Endodermal cell (in vitro differentiated cells): ENCODE data around the gene TMEM18. TPM values are rescaled to one million over a fixed set of nuclear protein-coding genes. Genes with fewer than 3 reads are reported as not detected.

Source experiments
- DNase-seq: peaks from one replicate; pipeline ENCODE4 v3.0.0-alpha.2; 2017
- H3K27ac ChIP-seq: 2 replicates; pipeline ENCODE4 v1.5.1; 2013; ENCODE audit warnings: mild to moderate bottlenecking, low read depth, low read length, moderate library complexity
- H3K27me3 ChIP-seq: 2 replicates; pipeline ENCODE4 v1.6.1; 2013; ENCODE audit warnings: mild to moderate bottlenecking, low read length, moderate library complexity; ENCODE audit not compliant: insufficient read depth, control insufficient read depth, poor library complexity, severe bottlenecking
- H3K36me3 ChIP-seq: 2 replicates; pipeline ENCODE4 v1.7.0; 2013; ENCODE audit warnings: mild to moderate bottlenecking, low read length, moderate library complexity; ENCODE audit not compliant: control insufficient read depth, insufficient read depth
- H3K4me1 ChIP-seq: one replicate; pipeline ENCODE4 v1.7.0; 2013; ENCODE audit warnings: low read length; ENCODE audit not compliant: control insufficient read depth, insufficient read depth
- H3K4me3 ChIP-seq: 2 replicates; pipeline ENCODE4 v1.5.1; 2013; ENCODE audit warnings: mild to moderate bottlenecking, low read length, moderate library complexity
- H3K9ac ChIP-seq: 2 replicates; pipeline ENCODE4 v1.6.1; 2013; ENCODE audit warnings: mild to moderate bottlenecking, low read length, moderate library complexity; ENCODE audit not compliant: poor library complexity, severe bottlenecking; ENCODE audit errors: extremely low read depth
- H3K9me3 ChIP-seq: 2 replicates; pipeline ENCODE4 v1.6.1; 2013; ENCODE audit warnings: mild to moderate bottlenecking, low read length, moderate library complexity; ENCODE audit not compliant: control insufficient read depth
- H3K27ac Mint-ChIP-seq: 2 replicates; pipeline ENCODE4 v1.8.0; 2020; ENCODE audit warnings: mixed read lengths
- H3K27me3 Mint-ChIP-seq: 2 replicates; pipeline ENCODE4 v1.8.0; 2021; ENCODE audit warnings: mild to moderate bottlenecking, mixed read lengths; ENCODE audit not compliant: insufficient read depth
- H3K36me3 Mint-ChIP-seq: 2 replicates; pipeline ENCODE4 v1.8.0; 2020; ENCODE audit warnings: low read depth, mixed read lengths
- H3K4me1 Mint-ChIP-seq: 2 replicates; pipeline ENCODE4 v1.8.0; 2020; ENCODE audit warnings: mixed read lengths
- H3K4me3 Mint-ChIP-seq: 2 replicates; pipeline ENCODE4 v1.8.0; 2020; ENCODE audit warnings: mild to moderate bottlenecking, moderate library complexity, mixed read lengths
- H3K9me3 Mint-ChIP-seq: 2 replicates; pipeline ENCODE4 v1.8.0; 2020; ENCODE audit warnings: mild to moderate bottlenecking, mixed read lengths
- WGBS, 2 experiments: methylation state at CpG; one replicate each; pipeline versions ENCODE4 v1.1.5 to v1.1.7; 2013; ENCODE audit warnings: missing lambda C conversion rate in 2 of 2, mixed read lengths in 1 of 2; ENCODE audit not compliant: insufficient coverage in 1 of 2, insufficient read length in 1 of 2; 5-methylcytosine and 5-hydroxymethylcytosine counted together
- total RNA-seq, 2 donors: library from RNA; stranded (reverse); fragmentation: NEBNext Ultra II Directional in 1 of 2; extraction: Animal tissue kit (Norgen Biotek cat#: 25700) in 1 of 2; gene quantifications; 2 replicates in 1 of 2; 3 replicates in 1 of 2; pipeline ENCODE4 v1.2.1, GENCODE V29; 2021
- TF ChIP-seq, protein P1 (sequence below): fragments of 200-600 bp; sonication (generic); conservative IDR thresholded peaks from 2 replicates; pipeline ENCODE4 v1.5.0; 2021; ENCODE audit warnings: antibody characterized with exemption, mild to moderate bottlenecking

The TMEM18 gene
- total RNA-seq, 2 donors from 2014 or later: 19.9 to 20.1 TPM

DNA sequence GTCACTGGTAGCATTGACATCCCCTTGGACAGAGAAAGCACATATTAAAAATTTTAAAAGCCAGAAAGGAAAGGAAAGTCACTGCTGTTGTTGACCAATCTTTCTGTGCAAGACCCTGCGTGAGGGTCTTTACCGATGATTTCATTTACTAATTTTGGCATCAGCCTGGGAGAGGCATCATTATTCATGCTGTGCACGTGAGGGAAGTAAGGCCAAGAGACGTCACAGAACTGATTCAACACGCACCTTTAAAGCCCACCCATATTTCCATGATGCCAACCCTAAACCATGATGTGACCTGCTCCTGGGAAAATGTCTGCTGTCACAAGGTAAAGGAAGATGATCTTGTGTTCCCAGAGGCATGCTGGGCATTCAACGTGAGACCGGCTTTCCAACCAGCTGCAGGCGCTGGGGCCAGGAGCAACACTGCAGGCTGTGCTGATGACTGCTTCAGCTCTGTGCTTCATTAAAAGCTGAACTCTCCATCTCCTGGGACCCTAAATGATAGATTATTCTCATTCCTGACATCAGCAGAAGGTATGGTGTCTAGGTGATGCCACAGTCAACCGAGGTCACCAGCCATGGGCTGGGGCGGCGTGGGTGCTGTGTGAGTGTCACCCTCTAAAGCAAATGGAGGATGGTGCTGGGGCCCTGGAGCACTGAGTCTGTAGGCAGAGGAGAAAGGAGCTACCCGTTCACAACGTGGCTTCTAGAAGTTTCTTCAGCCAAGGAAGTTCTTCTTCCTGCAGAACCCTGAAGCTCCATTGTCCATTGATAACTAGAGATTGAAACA, 53.9 kb downstream of the TMEM18 start:
- no peak overlapping the region for H3K27ac Mint-ChIP-seq
- WGBS, 2 experiments: 95 to 97% methylated on average over 9 to 13 of the region's 13 CpGs
- no peaks in the 10 kb centered on the region for H3K27me3 ChIP-seq

DNA sequence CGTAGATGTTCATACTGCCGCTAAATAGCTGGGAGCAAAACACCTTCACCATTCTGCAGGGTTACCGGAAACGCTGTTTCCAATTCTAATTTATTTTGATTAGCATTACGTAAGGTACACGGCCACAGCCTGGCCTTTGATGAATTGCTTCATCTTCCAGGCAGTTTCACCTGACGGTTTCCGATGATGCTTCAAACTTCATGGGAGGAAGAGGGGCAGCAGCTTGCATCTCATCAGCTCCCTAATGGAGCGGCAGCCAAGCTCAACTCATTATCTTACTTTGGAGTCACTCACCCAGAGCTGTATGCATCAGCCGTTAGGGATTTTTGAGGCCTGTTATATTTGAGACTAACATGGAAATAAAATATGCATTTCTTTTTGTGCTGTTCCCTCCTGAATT, 54.8 kb downstream of the TMEM18 start:
- Histone ChIP-seq H3K9ac (no peak overlapping the region), H3K27ac (no peak overlapping the region), H3K9me3 (no peaks in the 10 kb centered on the region), H3K36me3 (no peaks in the 10 kb centered on the region), H3K27me3 (no peaks in the 10 kb centered on the region), H3K4me1 (no peaks in the 10 kb centered on the region), H3K4me3 (no peak overlapping the region)
- Mint-ChIP-seq H3K27ac (no peak overlapping the region), H3K4me1 (no peaks in the 10 kb centered on the region), H3K4me3 (no peak overlapping the region), H3K27me3 (no peaks in the 10 kb centered on the region), H3K36me3 (no peaks in the 10 kb centered on the region), H3K9me3 (no peaks in the 10 kb centered on the region)
- DNase-seq: no peak
- WGBS, 2 experiments: 84 to 88% methylated on average over 10 of the region's 10 CpGs
- TF ChIP-seq, protein P1, sequence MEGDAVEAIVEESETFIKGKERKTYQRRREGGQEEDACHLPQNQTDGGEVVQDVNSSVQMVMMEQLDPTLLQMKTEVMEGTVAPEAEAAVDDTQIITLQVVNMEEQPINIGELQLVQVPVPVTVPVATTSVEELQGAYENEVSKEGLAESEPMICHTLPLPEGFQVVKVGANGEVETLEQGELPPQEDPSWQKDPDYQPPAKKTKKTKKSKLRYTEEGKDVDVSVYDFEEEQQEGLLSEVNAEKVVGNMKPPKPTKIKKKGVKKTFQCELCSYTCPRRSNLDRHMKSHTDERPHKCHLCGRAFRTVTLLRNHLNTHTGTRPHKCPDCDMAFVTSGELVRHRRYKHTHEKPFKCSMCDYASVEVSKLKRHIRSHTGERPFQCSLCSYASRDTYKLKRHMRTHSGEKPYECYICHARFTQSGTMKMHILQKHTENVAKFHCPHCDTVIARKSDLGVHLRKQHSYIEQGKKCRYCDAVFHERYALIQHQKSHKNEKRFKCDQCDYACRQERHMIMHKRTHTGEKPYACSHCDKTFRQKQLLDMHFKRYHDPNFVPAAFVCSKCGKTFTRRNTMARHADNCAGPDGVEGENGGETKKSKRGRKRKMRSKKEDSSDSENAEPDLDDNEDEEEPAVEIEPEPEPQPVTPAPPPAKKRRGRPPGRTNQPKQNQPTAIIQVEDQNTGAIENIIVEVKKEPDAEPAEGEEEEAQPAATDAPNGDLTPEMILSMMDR: no peak

More for the DNA sequence above, 53.9 kb downstream of the TMEM18 start:
- Histone ChIP-seq H3K4me3 (no peak overlapping the region), H3K36me3 (no peaks in the 10 kb centered on the region), H3K4me1 (no peaks in the 10 kb centered on the region), H3K27ac (no peak overlapping the region), H3K9me3 (no peaks in the 10 kb centered on the region), H3K9ac (no peak overlapping the region)
- TF ChIP-seq, protein P1: no peak
- DNase-seq: peak; percentile 20
- no peaks in the 10 kb centered on the region for H3K9me3 Mint-ChIP-seq
- no peak overlapping the region for H3K4me3 Mint-ChIP-seq
- H3K4me1 Mint-ChIP-seq: no peaks in the 10 kb centered on the region
- no peaks in the 10 kb centered on the region for H3K36me3 Mint-ChIP-seq
- H3K27me3 Mint-ChIP-seq: no peaks in the 10 kb centered on the region

DNA sequence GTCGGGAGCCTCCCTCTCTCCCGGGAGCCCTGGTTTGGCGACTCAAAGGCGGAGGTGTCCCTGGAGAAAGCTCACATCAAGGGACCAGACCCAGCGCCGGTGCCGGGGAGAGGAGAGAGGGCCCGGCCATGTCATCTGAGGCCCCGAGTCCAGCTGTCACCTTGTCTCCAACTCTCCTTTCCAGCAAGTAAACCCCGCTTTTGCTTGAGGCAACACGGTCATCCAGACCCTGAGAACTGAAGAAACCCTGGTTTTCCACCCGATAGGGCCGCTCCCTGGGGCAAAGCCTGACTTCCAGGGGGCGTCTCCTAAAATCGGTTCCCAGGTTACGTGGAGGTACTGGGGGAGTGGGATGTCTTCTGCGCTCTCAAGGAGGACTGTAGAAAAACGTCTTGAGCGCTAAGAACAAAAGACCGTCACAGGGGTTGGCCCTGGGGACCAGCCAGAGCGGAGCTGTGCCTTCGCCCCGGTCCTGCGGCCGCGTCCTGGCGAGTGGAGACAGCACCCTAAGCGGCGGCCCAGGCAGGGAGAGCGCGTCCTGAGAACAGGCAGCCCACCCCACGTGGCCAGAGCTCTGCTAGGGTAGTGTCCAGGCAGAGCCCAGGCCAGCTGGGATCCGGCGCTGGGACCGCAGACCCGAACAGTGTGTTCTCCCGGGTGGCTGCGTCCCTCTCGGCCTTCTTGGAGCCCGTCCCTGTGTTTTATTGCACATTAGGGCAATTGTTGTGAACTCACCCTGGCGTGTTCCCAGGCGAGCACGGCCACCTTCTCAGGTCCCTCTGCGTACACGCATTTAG, 55.7 kb downstream of the TMEM18 start:
- DNase-seq: peak; percentile 34
- Mint-ChIP-seq H3K27me3 (no peaks in the 10 kb centered on the region), H3K9me3 (no peaks in the 10 kb centered on the region), H3K4me1 (no peaks in the 10 kb centered on the region), H3K36me3 (no peaks in the 10 kb centered on the region), H3K27ac (no peak overlapping the region), H3K4me3 (no peak overlapping the region)
- no peaks in the 10 kb centered on the region for H3K4me1 ChIP-seq
- no peaks in the 10 kb centered on the region for H3K27me3 ChIP-seq
- H3K9ac ChIP-seq: no peak overlapping the region
- no peaks in the 10 kb centered on the region for H3K9me3 ChIP-seq
- 94 to 98% methylated on average over 22 to 45 of the region's 45 CpGs for WGBS, 2 experiments
- TF ChIP-seq, protein P1: no peak
- no peak overlapping the region for H3K4me3 ChIP-seq
- H3K36me3 ChIP-seq: no peaks in the 10 kb centered on the region
- no peak overlapping the region for H3K27ac ChIP-seq
